ENCODE data around the gene PFDN4. TPM values are rescaled to one million over a fixed set of nuclear protein-coding genes. Genes with fewer than 3 reads are reported as not detected.

The PFDN4 gene
- polyA plus RNA-seq, 1 experiment = 104 TPM

DNA sequence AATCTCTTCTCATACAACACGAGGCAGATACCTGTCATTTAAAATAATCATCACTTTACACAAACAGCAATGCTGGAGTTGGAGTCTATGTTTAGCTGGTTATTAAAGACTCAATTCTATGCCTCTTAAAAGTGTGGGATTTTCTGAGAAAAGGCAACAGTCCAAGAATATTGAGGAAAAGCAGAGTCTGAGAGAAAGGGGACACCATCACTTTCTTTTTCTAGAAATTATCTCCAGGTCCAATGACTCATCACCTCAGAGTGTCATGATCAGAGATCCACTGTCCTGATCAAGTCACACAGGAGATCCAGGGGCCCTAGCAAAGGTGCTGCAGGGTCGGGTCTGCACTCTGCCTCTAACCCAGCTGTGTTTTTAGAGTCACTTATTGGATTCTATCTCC lies 42.1 kb upstream of the PFDN4 start:
- peaks cover 34% of the 10 kb centered on the region for H3K27me3 ChIP-seq (ENCODE audit: control insufficient read depth, insufficient read depth, low read length)
- H3K4me3 ChIP-seq (ENCODE audit: low read depth, low read length) = no peak overlapping the region
- no peak overlapping the region for H3K27ac ChIP-seq (ENCODE audit: low read depth, low read length)
- no peaks in the 10 kb centered on the region for H3K9me3 ChIP-seq (ENCODE audit: control insufficient read depth, insufficient read depth, low read length)
- ChIA-PET POLR2A (no interaction called here), CTCF (interaction anchor here (1.0 to 1.4 kb wide), 3 partner anchors 34 to 69 kb away, joined by 3 to 4 read pairs (median 4); no protein-coding TSS in a partner anchor)
- TF ChIP-seq, protein P1, sequence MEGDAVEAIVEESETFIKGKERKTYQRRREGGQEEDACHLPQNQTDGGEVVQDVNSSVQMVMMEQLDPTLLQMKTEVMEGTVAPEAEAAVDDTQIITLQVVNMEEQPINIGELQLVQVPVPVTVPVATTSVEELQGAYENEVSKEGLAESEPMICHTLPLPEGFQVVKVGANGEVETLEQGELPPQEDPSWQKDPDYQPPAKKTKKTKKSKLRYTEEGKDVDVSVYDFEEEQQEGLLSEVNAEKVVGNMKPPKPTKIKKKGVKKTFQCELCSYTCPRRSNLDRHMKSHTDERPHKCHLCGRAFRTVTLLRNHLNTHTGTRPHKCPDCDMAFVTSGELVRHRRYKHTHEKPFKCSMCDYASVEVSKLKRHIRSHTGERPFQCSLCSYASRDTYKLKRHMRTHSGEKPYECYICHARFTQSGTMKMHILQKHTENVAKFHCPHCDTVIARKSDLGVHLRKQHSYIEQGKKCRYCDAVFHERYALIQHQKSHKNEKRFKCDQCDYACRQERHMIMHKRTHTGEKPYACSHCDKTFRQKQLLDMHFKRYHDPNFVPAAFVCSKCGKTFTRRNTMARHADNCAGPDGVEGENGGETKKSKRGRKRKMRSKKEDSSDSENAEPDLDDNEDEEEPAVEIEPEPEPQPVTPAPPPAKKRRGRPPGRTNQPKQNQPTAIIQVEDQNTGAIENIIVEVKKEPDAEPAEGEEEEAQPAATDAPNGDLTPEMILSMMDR (IDR thresholded peaks at IDR 0.05; ENCODE audit: low read depth, low read length) = no peak
- no peak for DNase-seq (ENCODE audit: low read depth, low spot score)

DNA sequence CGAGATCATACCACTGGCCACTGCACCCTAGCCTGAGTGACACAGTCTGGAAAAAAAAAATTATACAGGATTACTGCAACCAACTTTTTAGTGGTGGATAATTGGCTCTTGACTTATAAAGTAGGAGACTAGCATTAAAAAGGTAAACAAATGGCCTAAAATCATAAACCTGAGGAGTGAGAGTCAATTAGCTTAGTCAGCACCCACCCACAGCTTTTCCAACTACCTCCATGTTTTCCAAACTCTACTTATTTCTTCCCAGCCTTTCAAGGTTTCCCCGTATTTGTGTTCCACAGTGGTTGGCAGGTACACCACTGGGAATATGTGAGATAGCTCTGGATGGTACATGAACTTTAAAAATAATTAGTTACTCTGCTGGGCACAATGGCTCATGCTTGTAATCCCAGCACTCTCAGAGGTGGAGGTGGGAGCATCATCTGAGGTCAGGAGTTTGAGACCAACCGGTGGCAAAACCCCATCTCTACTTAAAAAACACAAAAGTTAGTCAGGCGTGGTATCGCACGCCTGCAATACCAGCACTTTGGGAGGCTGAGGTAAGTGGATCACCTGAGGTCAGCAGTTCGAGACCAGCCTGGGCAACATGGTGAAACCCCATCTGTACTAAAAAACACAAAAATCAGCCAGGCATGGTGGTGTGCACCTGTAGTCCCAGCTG lies 40.8 kb upstream of the PFDN4 start:
- CTCF ChIA-PET = interaction anchor here (1.3 to 1.4 kb wide), 2 partner anchors 33 to 70 kb away, joined by 4 read pairs; no protein-coding TSS in a partner anchor

DNA sequence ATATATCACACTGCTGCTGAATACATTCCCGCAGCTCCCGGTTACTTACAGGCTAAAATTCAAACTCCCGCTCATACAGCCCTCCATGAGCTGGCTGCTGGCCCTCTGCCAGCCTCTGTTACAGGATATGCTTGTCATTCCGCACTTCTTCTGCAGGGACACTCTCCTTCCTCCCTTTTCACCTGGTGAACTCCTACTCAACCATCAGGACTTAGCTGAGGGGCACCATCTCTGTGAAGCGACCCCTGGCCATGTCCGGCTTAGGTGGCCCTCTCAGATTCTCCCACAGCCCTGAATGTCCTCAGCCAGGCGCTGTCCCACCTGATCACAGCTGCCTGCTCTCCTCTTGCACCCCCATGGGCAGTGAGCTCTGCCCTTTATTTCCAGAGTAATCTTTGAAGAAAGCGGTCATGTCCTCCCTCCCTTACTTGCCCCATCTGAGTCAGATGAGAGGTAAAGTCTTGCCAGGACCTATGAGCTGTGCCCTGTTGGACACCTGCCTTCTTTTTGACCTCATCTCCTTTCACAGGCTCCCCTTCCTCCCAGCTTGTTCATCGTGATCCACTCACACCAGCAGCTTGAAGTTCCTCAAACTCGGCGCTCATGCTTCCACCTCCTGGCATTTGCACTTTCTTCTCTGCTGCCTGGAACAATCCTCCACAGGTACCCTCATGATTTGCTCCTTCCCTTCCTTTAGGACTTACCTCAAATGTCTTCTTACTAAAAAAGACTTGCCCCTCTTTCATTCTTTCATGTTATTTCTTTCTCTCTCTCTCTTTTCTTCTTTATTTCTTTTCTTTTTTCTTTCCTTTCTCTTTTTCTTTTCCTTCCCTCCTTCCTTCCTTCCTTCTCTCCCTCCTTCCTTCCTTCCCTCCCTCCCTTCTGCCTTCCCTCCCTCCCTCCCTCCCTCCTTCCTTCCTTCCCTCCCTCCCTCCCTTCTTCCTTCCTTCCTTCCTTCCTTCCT lies 39.7 kb upstream of the PFDN4 start:
- TF ChIP-seq, protein P1 (IDR thresholded peaks at IDR 0.05; ENCODE audit: low read depth, low read length) = no peak
- POLR2A ChIA-PET = interaction anchor here (0.5 kb wide), 1 partner anchor 471 kb away, joined by 4 read pairs; no protein-coding TSS in a partner anchor
- Histone ChIP-seq H3K4me3 (ENCODE audit: low read depth, low read length) (no peak overlapping the region), H3K27me3 (ENCODE audit: control insufficient read depth, insufficient read depth, low read length) (peaks cover 44% of the 10 kb centered on the region), H3K9me3 (ENCODE audit: control insufficient read depth, insufficient read depth, low read length) (no peaks in the 10 kb centered on the region; the same call in 1 of the 2 replicates), H3K27ac (ENCODE audit: low read depth, low read length) (no peak overlapping the region)
- DNase-seq (ENCODE audit: low read depth, low spot score) = no peak
- CTCF ChIA-PET = interaction anchor here (2.4 kb wide), 1 partner anchor 65 kb away, joined by 11 read pairs; no protein-coding TSS in a partner anchor

More for the DNA sequence above, 40.8 kb upstream of the PFDN4 start:
- H3K4me3 ChIP-seq (ENCODE audit: low read depth, low read length) = no peak overlapping the region
- peaks cover 40% of the 10 kb centered on the region for H3K27me3 ChIP-seq (ENCODE audit: control insufficient read depth, insufficient read depth, low read length)
- no peak for DNase-seq (ENCODE audit: low read depth, low spot score)
- POLR2A ChIA-PET = no interaction called here
- no peak overlapping the region for H3K27ac ChIP-seq (ENCODE audit: low read depth, low read length)
- TF ChIP-seq, protein P1 (IDR thresholded peaks at IDR 0.05; ENCODE audit: low read depth, low read length) = no peak
- no peaks in the 10 kb centered on the region for H3K9me3 ChIP-seq (ENCODE audit: control insufficient read depth, insufficient read depth, low read length)

DNA sequence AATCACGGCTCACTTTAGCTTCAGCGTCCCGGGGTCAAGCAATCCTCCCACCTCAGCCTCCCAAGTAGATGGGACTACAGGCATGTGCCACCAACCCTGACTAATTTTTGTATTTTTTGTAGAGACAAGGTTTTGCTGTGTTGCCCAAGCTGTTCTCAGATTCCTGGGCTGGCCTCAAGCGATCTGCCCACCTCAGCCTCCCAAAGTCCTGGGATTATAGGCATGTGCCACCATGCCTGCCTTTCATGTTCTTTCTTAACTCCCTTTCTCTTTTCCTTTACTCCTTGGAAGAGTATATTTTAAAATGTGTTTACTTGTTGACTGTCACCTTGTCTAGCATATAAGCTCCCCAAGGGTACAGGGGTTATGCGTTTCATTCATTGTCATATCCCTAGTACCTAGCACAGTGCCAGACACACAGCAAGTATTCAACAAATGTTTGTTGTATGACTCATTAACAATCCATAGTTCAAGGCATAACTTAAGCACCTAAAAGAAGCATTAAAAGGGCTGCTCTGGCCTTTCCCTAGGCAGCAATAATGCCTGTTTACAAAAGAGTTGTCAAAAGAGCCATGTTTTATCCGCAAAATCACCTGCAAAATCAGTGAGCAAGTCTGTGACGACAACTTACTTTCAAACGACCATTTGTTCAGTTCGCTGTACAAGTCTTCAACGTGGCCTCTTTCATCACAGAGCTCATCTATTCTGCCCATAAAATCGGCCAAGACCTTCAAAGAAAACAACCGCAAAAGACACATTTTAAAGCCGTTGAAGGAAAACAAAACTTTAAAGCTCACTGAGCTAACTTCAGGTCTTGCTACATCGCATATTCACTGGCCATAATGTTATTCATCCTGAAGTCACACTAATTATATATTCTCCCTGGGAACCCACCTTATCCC lies 38.7 kb upstream of the PFDN4 start:
- POLR2A ChIA-PET = no interaction called here
- no peak overlapping the region for H3K4me3 ChIP-seq (ENCODE audit: low read depth, low read length)
- CTCF ChIA-PET = interaction anchor here (1.1 to 2.4 kb wide), 3 partner anchors 28 to 66 kb away, joined by 3 to 11 read pairs (median 3); no protein-coding TSS in a partner anchor
- H3K9me3 ChIP-seq (ENCODE audit: control insufficient read depth, insufficient read depth, low read length) = peaks cover 3% of the 10 kb centered on the region; the same call in 1 of the 2 replicates
- no peak for DNase-seq (ENCODE audit: low read depth, low spot score)
- no peak overlapping the region for H3K27ac ChIP-seq (ENCODE audit: low read depth, low read length)
- TF ChIP-seq, protein P1 (IDR thresholded peaks at IDR 0.05; ENCODE audit: low read depth, low read length) = no peak
- peaks cover 53% of the 10 kb centered on the region for H3K27me3 ChIP-seq (ENCODE audit: control insufficient read depth, insufficient read depth, low read length)

All from AG04450 (cell line).